HG03442 (cell line): ENCODE data around the gene CDV3.
A peak's percentile ranks its signal among the peaks of the same experiment; 100 is the strongest.
"Not testable (repeated sequence)": the region's sequence is repeated elsewhere in the genome, so short reads cannot be mapped to it uniquely, and the experiment has no call there.

Experiments used
- ATAC-seq: cut with Tn5 transposase; IDR thresholded peaks from one replicate; pipeline ENCODE4 v1.9.1; 2021; ENCODE audit warnings: mild to moderate bottlenecking, moderate library complexity; ENCODE audit not compliant: unreplicated experiment

The CDV3 gene, protein sequence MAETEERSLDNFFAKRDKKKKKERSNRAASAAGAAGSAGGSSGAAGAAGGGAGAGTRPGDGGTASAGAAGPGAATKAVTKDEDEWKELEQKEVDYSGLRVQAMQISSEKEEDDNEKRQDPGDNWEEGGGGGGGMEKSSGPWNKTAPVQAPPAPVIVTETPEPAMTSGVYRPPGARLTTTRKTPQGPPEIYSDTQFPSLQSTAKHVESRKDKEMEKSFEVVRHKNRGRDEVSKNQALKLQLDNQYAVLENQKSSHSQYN

GRCh38 chr3:133573629-133574194 lies at the start of gene CDV3:
TSS of gene CDV3 (plus strand) at chr3:133573686. CDS start at chr3:133574045, 359 bp downstream.
- ATAC-seq: peak; percentile 24

GRCh38 chr3:133523758-133524157 lies 49.7 kb upstream of the CDV3 start:
- ATAC-seq: not testable (repeated sequence)

DNA sequence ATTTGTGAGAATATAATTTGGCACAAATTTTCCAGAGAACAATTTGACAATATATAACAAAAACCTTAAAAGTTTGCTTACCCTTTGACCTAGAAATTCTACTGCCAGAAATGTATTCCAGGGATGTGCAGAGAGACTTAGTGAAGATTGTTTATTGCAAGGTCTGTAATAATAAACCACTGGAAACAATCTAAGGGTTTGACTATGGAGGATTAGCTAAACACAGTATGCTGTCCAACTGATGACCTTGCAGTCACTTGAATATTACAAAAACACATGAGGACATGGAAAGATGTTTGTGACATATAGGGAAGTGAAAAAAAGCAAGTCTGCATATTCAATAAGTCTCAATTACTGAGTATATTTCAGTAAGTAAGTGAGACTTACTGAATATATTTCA lies 48.1 kb upstream of the CDV3 start:
- ATAC-seq: no peak

DNA sequence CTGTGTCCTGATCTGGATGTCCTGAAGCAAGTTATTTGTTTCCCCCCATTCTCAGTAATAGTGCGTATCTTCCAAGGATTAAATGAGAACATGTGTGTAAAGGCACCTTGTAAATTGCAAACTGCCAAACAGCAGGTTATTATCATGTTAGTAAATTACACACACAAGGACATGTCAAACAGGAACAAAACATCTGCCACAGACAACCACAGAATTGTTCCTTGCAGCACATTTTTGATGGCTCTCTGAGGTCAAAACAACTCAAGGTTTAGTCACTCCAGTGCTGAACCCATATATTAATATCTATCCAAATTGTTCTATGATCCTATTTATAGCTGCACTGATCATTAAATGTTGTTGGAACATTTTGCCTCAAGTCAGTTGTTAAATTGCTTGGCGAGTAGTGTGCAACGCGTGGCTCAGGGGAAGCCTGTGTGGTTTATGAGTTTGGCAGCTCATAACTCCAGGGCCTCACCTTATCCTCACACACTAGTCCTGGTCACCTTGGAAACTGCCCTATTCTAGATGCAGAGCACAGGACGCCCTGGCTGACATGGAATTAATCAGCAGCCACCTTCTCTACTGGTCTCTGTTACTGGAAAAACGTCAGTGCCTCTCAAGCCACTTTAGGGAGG lies 46.3 kb upstream of the CDV3 start:
- ATAC-seq: no peak

- ATAC-seq: no peak
Measured at GRCh38 chr3:133529809-133530208, 43.7 kb upstream of the CDV3 start.

DNA sequence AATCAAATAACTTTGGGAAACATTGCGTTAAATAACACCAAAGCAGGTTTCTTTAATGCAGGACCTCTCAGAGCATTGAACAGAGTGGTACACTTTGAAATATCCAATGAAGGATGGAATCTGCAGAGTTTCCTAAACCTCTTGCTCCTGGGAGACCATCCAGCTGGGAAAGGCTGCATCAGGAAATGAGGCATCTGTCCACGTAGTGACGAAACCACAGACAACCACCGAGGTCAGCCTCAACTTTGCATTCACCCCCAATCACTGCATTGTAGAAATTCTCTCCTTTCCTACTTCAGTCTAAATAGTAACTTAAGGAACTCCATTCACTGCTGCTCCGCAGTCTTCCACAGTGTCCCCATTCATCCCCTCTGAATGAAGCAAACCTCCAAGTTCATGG lies 41.5 kb upstream of the CDV3 start:
- ATAC-seq: no peak

DNA sequence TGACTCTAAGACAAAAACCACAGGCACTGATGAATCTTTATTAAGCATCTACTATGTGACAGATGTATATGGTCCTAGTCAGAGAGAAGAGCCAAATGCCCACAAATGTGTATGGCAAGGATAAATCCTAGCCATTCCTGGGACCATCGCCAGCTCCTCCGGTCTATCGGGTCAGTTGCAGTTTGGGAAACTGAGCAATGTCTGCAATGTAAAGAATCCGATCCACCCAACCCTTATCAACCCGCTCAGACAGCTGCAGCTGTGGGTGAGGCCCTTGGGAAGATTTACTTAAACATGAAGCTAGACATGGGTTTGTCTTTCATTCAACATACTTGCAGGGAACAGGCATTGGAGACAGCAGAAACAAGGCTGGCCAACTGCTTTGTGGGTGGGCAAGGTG lies 40.5 kb upstream of the CDV3 start:
- no peak for ATAC-seq

DNA sequence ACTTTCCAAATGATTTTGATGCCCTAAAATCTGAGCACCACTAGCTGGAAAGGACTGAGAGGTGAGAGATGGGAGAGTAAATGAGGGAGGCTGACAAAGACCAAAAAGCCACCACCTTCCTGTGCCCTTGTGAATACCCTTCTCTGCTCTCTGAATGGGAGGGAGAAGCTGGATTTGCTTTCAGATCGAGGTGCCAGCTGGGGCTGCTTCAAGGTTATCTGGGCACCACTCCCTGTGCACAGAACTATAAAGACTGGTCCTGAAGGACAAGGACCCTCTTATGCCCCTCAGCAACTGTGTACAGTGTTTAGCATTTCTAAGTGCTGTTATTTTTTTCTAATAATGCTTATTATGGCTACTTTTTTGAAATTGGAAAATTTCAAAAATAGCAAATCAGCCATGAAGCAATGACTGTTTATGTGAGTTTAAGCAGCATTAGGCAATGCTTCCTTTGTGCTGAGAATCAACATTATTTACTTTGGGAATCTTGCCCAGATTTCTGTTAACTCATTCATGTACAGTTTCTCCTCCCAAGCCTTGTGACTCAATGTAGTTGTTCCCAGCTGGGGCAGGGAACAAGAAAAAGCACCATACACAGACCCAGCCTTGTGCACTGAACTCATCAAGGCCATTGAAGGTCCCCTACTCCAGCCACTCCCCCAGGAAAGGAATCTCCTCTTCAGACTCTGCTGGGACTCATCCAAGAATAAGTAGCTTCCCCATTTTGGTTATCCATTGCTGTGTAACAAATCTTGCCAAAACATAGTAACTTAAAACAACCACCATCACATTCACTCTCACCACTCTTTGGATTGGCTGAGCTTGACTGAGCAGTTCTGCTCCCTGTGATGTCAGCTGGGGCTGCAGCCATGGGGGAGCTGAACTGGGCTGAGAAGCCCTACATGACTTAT lies 37.3 kb upstream of the CDV3 start:
- no peak for ATAC-seq

DNA sequence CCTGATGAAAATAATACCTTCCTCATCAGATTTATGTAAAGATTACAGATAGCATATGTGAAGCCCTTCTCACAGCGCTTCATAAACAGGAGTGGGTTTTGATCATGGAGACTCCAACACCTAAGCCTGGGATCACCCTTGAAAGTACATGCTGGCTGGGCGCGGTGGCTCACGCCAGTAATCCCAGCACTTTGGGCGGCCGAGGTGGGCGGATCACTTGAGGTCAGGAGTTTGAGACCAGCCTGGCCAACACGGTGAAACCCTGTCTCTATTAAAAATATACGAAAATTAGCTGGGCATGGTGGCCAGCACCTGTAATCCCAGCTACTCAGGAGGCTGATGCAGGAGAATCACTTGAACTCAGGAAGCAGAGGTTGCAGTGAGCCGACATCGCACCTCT lies 36.4 kb upstream of the CDV3 start:
- not testable (repeated sequence) for ATAC-seq

GRCh38 chr3:133538154-133538553 lies 35.3 kb upstream of the CDV3 start:
- ATAC-seq: no peak

DNA sequence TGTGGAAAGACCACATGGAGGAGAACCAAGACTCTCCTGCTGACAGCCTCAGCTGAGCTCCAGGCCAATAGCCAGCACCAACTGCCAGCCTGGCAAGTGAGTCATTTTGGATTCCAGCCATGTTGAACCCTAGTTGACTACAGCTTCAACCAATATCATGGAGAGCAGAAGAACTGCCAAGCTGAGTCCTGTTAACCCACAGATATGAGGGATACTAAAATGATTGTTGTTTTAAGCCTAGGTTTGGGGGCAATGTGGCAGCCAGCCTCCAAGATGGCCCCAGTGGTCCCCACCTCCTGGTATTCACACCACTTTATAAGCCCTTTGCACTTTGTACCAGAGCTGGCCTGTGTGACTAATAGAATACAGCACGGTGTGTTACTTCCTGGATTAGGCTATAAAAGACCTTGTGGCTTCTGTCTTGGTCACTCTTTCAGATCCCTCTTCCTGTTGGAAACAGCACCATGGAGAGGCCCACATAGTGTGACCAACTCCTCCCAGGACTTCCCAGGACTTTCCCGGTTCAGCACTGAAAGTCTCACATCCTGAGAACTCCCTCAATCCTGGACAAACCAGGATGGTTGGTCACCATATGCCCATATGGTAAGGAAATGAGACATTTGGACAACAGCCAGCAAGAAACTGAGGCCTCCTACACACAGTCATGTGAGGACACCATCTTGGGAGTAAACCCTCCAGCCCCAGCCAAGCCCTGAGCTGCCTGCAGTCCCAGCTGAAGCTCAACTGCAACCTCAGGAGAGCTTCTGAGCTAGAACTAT lies 32.4 kb upstream of the CDV3 start:
- peak; percentile 73 for ATAC-seq

DNA sequence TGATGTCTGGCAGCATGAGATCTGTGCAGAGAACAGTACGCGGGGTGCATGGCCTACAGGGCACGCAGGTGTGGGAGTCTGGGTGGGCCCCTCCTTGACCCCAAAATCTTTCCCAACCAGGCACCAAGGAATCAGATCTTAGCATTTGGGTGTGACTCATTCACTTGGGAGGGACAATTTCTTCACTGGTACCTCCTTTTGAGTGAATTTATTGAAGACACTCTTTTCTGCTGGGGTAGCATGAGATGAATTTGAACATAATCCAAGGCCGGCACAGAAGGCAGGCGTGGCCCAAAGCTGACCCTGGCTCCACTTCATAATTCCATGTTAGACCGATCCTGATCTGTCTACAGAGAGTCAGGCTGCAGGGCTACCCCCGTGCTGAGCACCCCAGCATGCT lies 30.6 kb upstream of the CDV3 start:
- no peak for ATAC-seq

- not testable (repeated sequence) for ATAC-seq
Measured at GRCh38 chr3:133544983-133545382, 28.5 kb upstream of the CDV3 start.

DNA sequence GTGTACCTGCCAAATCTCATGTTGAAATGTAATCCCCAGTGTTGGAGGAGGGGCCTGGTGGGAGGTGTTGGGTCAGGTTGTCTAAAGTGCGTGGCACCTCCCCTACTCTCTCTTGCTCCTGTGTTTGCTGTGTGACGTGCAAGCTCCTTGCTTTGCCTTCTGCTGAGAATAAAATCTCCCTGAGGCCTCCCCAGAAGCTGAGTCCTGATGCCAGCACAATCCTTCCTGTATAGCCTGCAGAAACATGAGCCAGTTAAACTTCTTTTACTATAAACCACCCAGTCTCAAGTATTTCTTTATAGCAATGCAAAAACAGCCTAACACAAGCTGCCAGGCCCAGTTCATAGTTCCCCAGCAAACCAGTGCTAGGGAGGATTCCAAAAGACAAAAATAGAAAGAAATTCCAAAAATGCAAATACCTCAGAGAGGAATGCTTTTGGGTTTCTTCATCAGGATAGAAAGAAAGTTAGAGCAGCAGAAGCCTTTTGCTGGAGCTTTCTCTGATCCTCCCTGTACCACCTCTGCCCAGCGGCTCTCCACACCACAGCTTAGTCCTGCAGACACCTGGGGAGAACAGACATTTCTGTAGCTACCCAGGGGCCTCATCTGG lies 25.9 kb upstream of the CDV3 start:
- ATAC-seq: no peak

DNA sequence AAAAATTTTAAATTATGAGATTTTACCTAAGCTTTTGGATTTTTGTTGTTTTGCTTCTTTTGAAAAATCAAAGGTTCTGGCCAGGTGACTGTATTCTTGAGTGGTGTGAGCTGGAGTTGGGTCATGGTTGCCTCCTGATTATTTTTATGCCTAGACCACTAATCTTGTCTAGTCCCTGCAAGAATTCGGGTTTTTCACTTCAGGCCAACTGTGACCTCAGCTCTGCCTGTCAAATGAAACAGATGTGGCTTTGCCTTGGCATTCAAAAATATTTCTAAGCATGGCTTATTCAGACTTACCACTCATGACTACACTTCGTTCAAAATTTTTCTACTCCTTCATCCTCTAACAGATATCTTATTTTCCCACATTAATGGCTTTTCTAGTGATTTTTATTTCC lies 25.4 kb upstream of the CDV3 start:
- ATAC-seq: no peak

- ATAC-seq: no peak
Measured at GRCh38 chr3:133549565-133549964, 23.9 kb upstream of the CDV3 start.

GRCh38 chr3:133551589-133551988 lies 21.9 kb upstream of the CDV3 start:
- not testable (repeated sequence) for ATAC-seq

GRCh38 chr3:133561679-133562078 lies 11.8 kb upstream of the CDV3 start:
- no peak for ATAC-seq

DNA sequence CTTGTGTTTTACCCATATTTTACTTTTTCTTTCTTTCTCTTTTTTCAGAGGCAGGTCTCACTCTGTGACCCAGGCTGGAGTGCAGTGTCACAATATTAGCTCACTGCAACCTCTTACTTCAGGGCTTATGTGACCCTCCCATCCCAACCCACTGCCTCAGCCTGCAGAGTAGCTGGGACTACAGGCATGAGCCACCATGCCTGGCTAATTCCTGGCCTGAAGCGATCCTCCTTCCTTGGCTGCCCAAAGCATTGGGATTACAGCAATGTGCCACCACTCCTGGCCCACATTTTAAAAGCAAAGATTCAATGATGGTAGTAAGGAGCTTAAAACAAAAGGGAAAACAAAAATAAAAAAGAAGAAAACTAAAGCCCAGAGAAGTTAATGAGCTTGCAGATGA lies 11.1 kb upstream of the CDV3 start:
- ATAC-seq: no peak

DNA sequence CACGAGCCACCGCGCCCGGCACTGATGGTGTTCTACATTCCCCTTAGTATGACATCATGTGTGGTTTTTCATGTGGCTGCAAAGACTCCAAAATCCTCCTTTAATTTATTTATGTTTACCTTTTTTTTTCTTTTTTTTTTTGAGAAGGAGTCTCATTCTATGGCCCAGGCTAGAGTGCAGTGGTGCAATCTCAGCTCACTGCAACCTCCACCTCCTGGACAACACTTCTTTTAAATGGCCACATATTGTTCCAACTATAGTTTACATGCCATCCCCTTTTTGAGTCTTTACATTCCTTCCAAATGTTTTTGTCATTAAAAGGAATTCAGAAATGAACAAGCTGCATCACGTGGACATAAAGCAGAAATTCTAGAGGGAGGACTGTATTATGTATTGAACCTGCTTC lies 10.3 kb upstream of the CDV3 start:
- ATAC-seq: no peak
